Astrocyte (in vitro differentiated cells and primary cell): ENCODE data around the gene KIAA1549.

ENCODE experiments used
- EZH2 ChIP-seq: IDR thresholded peaks from 2 replicates; pipeline ENCODE4 v1.6.1; 2012; ENCODE audit warnings: mild to moderate bottlenecking, low read length, inconsistent platforms; ENCODE audit not compliant: insufficient read depth
- TF ChIP-seq, protein P1 (sequence below): IDR thresholded peaks from 2 replicates; pipeline ENCODE4 v1.5.1; 2011; ENCODE audit warnings: low read depth, mild to moderate bottlenecking, inconsistent platforms, low read length, moderate library complexity; ENCODE audit not compliant: insufficient read depth

DNA sequence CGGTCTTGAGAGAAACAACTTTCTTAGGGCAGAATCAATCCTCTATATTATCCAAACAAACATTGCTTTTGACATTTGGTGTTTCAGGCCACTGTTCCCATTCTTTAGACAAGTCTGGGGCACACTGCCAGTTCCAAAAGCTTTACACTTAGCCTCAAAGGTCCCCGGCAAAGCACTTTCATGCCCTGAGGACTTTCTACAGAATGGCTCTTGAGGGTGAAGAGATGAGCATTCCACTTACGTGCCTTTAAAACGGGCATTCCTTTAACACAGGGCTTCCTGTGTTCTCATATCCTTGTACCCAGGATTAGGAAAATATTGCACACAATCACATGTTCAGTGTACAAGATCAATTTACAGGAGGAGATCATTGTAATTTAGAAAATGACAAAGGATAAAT lies 196.5 kb downstream of the KIAA1549 start:
- TF ChIP-seq, protein P1, sequence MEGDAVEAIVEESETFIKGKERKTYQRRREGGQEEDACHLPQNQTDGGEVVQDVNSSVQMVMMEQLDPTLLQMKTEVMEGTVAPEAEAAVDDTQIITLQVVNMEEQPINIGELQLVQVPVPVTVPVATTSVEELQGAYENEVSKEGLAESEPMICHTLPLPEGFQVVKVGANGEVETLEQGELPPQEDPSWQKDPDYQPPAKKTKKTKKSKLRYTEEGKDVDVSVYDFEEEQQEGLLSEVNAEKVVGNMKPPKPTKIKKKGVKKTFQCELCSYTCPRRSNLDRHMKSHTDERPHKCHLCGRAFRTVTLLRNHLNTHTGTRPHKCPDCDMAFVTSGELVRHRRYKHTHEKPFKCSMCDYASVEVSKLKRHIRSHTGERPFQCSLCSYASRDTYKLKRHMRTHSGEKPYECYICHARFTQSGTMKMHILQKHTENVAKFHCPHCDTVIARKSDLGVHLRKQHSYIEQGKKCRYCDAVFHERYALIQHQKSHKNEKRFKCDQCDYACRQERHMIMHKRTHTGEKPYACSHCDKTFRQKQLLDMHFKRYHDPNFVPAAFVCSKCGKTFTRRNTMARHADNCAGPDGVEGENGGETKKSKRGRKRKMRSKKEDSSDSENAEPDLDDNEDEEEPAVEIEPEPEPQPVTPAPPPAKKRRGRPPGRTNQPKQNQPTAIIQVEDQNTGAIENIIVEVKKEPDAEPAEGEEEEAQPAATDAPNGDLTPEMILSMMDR, result no peak
- TF ChIP-seq EZH2, result no peak
